Muscle of back (tissue), 11 donors: ENCODE results near the gene DNAAF5. TPM values are rescaled to one million over a fixed set of nuclear protein-coding genes. Genes with fewer than 3 reads are reported as not detected.

ENCODE experiments used
- DNase-seq, 3 donors: peaks; one replicate each; pipeline versions ENCODE4 v3.0.0 to v3.0.0-alpha.2; 2013
- polyA plus RNA-seq, 10 donors: library from polyadenylated mRNA; unstranded; fragments of 120-200 nt; gene quantifications; one replicate each; pipeline ENCODE4 v1.2.1, GENCODE V29; 2013; ENCODE audit not compliant: insufficient read length in 10 of 10

The DNAAF5 gene
- polyA plus RNA-seq, 10 donors, result 21.5 to 31.2 (median 24.9) TPM

- no peak for DNase-seq
These were observed 25.3 kb upstream of the DNAAF5 start for GRCh38 chr7:701086-701671.

DNA sequence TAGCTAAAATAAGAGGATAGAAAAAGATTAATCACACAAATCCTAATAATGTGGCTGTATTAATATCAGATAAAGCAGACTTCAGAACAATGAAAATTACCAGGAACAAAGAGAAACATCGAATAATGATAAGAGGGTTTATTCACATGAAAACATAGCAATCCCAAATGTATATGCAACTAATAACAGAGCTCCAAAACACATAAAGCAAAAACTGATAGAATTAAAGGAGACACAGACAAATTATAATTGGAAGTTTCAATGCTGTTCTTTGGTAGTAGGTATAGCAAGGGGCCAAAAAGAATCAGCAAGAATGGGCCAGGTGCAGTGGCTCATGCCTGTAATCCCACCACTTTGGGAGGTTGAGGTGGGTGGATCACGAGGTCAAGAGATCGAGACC lies 23.4 kb upstream of the DNAAF5 start:
- DNase-seq, result no peak

DNA sequence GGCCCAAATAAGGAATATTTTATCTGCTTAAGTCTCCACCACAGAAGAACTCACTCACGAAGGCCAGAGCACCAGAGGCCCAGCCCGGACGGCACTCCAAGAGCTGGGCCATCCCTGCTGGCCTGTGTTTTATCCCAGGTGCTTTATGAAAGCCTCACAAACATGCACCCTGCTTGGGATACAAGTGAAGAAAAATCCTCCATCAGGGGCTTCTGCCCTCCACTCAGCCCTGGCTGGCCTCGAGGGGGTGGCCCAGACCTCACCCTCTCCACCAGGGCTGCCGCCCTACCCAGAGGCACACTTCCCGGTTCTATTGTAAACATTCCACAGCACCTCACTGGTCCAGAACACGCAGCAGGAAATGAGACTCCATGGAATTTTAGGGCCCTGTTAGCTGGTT lies 19.8 kb upstream of the DNAAF5 start:
- no peak for DNase-seq

- no peak for DNase-seq
These were observed 19.1 kb upstream of the DNAAF5 start for GRCh38 chr7:707296-708000.

- no peak for DNase-seq
These were observed 16.3 kb upstream of the DNAAF5 start for GRCh38 chr7:710161-710560.

GRCh38 chr7:711093-711921 lies 15.2 kb upstream of the DNAAF5 start:
- DNase-seq, result peak in 1 of 3 donors; percentile 44

GRCh38 chr7:711922-712380 lies 14.5 kb upstream of the DNAAF5 start:
- peak in 1 of 3 donors; percentile 34 for DNase-seq

DNA sequence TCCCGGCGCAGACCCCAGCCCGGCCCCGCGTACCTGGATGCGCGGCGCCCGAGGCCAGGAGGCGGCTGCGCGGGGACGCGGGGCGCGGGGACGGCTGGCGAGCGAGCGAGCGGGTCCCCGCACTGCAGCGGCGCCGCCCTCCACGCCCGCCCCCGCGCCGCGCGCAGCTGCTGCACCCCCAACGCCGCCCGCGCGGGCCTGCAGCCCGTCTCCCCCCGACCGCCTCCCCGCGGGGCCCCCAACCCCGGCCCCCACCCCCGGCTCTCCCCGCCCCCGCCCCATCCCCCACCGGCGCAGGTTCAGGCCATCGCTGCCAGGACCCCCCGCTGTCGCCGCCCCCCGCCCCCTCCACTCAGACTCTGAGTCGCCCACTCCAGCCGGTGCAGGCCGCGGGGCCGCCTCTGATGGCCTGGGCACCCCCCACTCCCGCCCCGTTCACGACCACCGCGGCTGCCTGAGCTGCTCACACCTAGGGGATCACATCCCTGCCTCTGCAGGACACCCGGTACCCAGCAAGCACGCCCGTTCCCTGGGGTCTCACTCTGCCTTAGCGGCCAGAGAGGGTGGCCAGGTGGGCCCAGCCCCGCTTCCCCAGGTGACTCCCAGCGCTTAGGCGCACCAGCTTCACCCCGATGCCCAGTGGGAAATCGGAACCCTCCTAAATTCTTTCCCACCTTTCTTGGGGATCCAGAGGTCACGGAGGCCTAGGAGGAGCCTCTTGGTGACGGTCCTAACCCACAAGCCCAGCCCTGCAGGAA lies 13.9 kb upstream of the DNAAF5 start:
- DNase-seq, result peak in 1 of 3 donors; percentile 44

DNA sequence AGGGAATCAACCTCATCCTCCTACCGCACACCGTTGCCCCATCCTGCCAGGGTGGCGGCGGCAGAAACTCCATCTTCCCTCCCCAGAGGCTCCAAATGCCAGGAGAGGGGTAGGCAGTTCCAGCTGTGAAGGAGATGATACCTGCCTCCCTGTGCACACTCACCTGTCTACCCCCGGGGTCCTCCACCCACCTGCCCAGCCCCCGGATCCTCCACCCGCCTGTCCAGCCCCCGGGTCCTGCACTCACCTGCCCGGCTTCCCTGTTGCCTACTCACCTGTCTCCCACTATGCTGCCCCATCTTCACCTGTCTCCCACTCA lies 13.4 kb upstream of the DNAAF5 start:
- no peak for DNase-seq

DNA sequence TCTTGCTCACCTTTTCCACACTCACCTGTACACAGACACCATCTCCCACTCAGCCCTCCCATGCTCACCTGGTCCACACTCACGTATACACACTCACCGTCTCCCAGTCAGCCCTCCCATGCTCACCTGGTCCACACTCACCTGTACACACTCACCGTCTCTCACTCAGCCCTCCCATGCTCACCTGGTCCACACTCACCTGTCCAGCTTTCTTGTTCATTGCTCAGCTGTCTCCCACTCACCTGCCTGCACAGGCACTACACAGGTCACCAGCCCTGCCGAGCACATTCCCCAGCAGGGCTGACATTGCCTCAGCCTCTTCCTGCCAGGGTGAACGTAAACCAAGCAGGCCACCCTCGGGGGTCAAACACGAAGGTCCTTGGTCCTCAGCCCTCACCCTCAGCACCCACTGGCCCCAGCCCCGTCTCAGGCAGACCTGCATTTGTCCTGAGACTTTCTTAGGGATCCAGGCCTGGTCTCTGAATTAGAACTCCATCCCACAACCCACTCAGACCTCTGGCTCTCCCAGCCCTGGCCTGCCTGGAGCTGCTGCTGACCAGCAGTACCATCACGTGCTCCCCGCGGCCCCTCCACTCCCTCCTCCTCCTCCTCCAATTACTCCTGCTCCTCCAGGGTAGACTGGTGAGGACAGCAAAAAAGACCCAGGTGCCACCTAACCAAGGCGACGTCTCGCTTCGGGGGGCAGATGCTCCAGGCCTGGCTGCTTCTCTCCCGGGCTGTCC lies 12.8 kb upstream of the DNAAF5 start:
- DNase-seq, result peak in 1 of 3 donors; percentile 7

- peak in 1 of 3 donors; percentile 19 for DNase-seq
These were observed 12.2 kb upstream of the DNAAF5 start for GRCh38 chr7:714251-714671.

GRCh38 chr7:716222-716621 lies 10.3 kb upstream of the DNAAF5 start:
- DNase-seq, result no peak

DNA sequence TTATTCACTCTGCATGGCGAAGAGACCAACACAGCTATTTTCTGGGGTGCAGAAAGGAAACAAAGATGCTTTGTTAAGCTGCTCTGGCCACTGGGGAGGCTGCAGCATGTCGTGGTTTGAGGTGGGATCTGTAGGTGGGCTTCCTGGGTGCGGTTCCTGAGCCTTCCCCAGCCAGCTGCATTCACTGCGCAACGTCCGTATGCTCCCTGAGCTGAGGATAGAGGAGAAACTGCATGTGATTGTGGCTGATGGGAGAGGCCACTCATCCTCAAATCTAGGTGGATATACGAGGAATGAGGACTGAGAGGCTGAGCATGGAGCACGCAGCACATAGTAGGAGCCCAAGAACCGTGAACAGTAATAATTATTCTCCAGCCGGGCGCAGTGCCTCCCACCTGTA lies 9.9 kb upstream of the DNAAF5 start:
- DNase-seq, result no peak

DNA sequence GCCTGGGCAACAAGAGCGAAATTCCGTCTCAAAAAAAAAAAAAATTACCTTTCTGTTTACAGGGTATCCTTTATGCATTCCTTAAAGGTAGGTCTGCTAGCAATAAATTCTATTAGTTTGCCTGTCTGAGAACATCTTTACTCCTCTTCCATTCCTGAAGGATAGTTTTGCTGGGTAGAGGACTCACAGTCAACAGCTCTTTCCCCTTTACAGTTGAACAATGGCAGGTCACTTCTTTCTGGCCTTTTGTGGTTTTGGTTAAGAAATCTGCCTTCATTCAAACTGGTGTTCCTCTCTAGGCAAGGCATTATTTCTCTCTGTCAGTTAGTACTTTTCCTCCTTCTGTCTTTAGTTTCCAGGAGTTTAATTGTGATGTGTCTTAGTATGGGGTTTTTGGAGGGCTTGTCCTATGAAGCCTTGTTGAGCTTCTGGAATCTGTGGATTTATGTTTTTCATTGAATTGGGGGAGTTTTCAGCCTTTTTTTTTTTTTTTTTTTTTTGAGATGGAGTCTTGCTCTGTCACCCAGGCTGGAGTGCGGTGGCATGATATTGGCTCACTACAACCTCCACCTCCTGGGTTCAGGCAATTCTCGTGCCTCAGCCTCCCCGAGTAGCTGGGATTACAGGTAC lies 4.8 kb upstream of the DNAAF5 start:
- no peak for DNase-seq

DNA sequence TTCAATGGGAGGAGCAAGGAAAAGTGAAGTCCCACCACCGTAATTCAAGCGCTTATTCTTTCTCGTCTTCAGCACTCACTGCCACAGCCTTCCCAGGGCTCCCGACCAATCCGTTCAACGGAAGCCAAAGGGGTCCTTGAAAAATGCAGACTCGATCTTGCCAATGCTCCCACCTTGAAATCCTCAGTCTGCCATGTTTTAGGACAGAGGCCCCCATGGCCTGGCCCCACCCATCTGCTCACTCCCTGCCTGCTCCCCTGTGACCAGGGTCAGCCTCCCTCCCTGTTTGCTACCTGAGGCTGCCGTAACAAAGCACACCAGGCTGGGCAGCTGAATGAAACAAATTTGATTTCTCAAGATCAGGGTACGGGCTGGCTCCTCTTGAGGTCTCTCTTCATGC lies 3.0 kb upstream of the DNAAF5 start:
- no peak for DNase-seq

- DNase-seq, result no peak
These were observed 2.2 kb upstream of the DNAAF5 start for GRCh38 chr7:724298-724697.

DNA sequence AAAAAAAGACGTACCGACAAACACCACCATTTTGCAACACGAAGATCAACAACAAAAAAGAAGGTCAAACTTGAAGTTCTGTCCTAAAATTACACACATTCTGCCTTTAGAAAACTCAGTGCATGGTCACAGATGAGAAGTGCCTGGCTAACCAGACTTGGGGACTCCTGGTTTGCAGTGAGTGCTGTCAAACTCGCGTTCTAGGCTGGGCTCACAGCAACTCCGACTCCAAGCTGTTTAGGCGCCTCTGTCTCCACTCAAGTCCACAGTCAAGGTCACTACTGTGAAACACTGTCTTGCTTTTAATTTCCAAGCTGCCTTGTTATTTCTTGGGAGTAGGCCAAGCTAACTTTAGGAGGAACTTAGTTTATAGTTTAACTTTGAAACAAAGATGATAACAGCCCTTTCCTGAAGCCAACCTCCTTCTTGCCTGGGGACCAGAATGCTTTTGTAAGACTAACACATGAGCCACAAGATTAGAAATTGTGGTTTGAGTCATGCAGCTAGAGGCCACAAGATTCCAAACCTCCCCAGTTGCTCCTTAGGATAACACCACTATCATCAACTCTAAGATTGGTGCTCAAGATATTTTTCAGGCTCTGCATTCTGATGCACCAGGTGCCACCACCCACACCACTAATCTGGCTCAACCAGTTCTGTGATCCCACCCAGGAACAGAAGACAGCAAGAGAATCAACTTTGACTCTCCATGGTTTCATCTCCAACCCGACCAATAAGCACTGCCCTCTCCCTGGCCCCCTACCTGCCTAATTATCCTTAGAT lies 1.1 kb upstream of the DNAAF5 start:
- no peak for DNase-seq

DNA sequence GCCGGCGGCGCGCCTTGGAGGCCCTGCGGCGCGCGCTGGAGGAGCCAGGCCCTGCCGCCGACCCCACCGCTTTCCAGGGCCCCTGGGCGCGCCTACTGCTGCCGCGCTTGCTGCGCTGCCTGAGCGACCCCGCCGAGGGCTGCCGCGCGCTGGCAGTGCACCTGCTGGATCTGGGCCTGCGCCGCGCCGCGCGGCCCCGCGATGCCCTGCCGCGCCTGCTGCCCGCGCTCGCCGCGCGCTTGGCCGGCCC lies 280 bp downstream of the DNAAF5 start:
- DNase-seq, result no peak

DNA sequence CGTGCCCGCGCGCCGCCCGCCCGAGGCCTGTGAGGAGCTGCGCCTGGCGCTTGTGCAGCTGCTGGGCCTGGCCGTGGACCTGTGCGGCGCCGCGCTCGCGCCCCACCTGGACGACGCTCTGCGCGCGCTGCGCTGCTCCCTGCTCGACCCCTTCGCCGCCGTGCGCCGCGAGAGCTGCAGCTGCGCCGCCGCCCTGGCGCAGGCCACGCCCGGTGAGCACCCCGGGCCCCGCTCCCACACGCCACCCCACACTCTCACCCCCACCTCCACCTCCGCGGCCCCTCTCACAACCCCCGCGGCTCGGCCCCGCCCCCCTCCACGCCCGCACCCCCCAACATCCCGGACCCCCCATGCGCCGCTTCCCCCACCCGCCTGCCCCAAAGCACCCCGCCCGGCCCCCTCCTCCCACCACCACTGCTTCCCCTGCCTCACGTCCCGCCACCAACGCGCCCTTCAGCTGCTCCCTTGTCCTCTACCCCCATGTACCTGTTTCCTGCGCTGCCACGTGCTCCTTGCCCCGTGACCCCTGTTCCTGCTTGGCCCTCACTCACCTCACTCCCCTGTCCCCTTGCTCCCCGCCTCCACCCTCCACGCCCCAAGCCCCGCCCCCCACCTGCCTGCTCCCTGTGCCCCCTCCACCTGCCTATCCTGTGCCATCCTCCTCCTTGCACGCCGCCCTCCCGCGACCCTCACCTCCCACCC lies 756 bp downstream of the DNAAF5 start, which contains the start of gene PRKAR1B:
Gene PRKAR1B, minus strand, starts transcription at position 178 of the 702 bp plus-strand sequence. CDS start 15,776 bp downstream, outside the sequence.
- DNase-seq, result no peak
